A673 (cell line): ENCODE data around the gene CTXND1. TPM values are rescaled to one million over a fixed set of nuclear protein-coding genes. Genes with fewer than 3 reads are reported as not detected.

Experiments
- BruUV-seq: library from RNA; stranded (reverse); fragments of 400-500 nt; replicated peaks from 2 replicates; lab custom pipeline; 2021; lab: Mats Ljungman, UMichigan
- CTCF ChIA-PET: fragments of 300-600 bp; sonication (Branson Sonifier 250); formaldehyde crosslinking; loops from one replicate; lab custom pipeline; 2022; ENCODE audit warnings: antibody characterized with exemption; lab: Charles Lee
- POLR2A ChIA-PET: fragments of 300-600 bp; sonication (Branson Sonifier 250); formaldehyde crosslinking; loops from one replicate; lab custom pipeline; 2022; ENCODE audit warnings: antibody characterized with exemption; ENCODE audit not compliant: low non-redundant PET; lab: Charles Lee
- DNase-seq: peaks from one replicate; pipeline ENCODE4 v3.0.0-alpha.2; 2015; ENCODE audit warnings: low spot score
- H3K27ac ChIP-seq: fragments of 200-600 bp; sonication (generic); 2 replicates; pipeline ENCODE4 v1.5.1; 2016; ENCODE audit warnings: mixed run types, low read depth, mild to moderate bottlenecking, mixed read lengths, antibody characterized with exemption, low read length; ENCODE audit not compliant: poor library complexity, severe bottlenecking
- H3K27me3 ChIP-seq: fragments of 200-600 bp; sonication (generic); replicated peaks from 2 replicates; pipeline ENCODE4 v1.6.1; 2017; ENCODE audit warnings: mixed run types, low read depth, mild to moderate bottlenecking, mixed read lengths, antibody characterized with exemption, low read length; ENCODE audit not compliant: insufficient read depth, poor library complexity
- H3K36me3 ChIP-seq: fragments of 200-600 bp; sonication (generic); 2 replicates; pipeline ENCODE4 v1.6.1; 2016; ENCODE audit warnings: mixed run types, mild to moderate bottlenecking, mixed read lengths, antibody characterized with exemption, low read length; ENCODE audit not compliant: insufficient read depth, poor library complexity, severe bottlenecking
- H3K4me1 ChIP-seq: fragments of 200-600 bp; sonication (generic); 2 replicates; pipeline ENCODE4 v1.6.1; 2017; ENCODE audit warnings: mixed run types, mild to moderate bottlenecking, mixed read lengths, antibody characterized with exemption, low read length; ENCODE audit not compliant: insufficient read depth, poor library complexity, severe bottlenecking
- H3K4me3 ChIP-seq: fragments of 200-600 bp; sonication (generic); 2 replicates; pipeline ENCODE4 v1.5.1; 2016; ENCODE audit warnings: low read depth, mixed run types, mild to moderate bottlenecking, mixed read lengths, low read length; ENCODE audit not compliant: poor library complexity, severe bottlenecking
- H3K9me3 ChIP-seq: fragments of 200-600 bp; sonication (generic); 2 replicates; pipeline ENCODE4 v1.6.1; 2016; ENCODE audit warnings: mixed run types, low read depth, mild to moderate bottlenecking, mixed read lengths, antibody characterized with exemption, low read length; ENCODE audit not compliant: poor library complexity, severe bottlenecking
- CTCF ChIP-seq: fragments of 300-800, 200-600 bp; sonication (generic); conservative IDR thresholded peaks from 2 replicates; pipeline ENCODE4 v1.5.1; 2017; ENCODE audit warnings: low read depth, mild to moderate bottlenecking, antibody characterized with exemption, low read length, moderate library complexity, mixed read lengths
- EZH2 ChIP-seq: fragments of 200-600 bp; sonication (generic); IDR thresholded peaks from 2 replicates; pipeline ENCODE4 v1.6.1; 2017; ENCODE audit warnings: borderline replicate concordance, low read depth, mild to moderate bottlenecking, mixed read lengths, antibody characterized with exemption, low read length; ENCODE audit not compliant: poor library complexity, severe bottlenecking
- intact Hi-C: fragments of 100-400 bp; cut with micrococcal nuclease; formaldehyde crosslinking; loops from one replicate; pipeline ENCODE4 v1.10.0; 2022; ENCODE audit not compliant: unreplicated experiment
- total RNA-seq: library from RNA; stranded (reverse); gene quantifications from 2 replicates; pipeline ENCODE4 v1.2.3, GENCODE V29; 2021

CTXND1 gene
- total RNA-seq, 1 experiment from 2014 or later: not detected

- no peak for DNase-seq
- no peaks in the 10 kb centered on the region for H3K36me3 ChIP-seq
- no peaks in the 10 kb centered on the region for H3K4me1 ChIP-seq
- CTCF ChIA-PET: no interaction called here
- peaks cover 41% of the 10 kb centered on the region for H3K27me3 ChIP-seq
- H3K4me3 ChIP-seq: no peak overlapping the region
- intact Hi-C loops: no loop called here
- no peak overlapping the region for H3K27ac ChIP-seq
- no peaks in the 10 kb centered on the region for H3K9me3 ChIP-seq
- no TSS peak for BruUV-seq
- POLR2A ChIA-PET: no interaction called here
- TF ChIP-seq CTCF (no peak), EZH2 (no peak)
These were observed 52.1 kb downstream of the CTXND1 start for GRCh38 chr15:80199869-80200268.

GRCh38 chr15:80199366-80199765, 52.6 kb downstream of the CTXND1 start:
- CTCF ChIA-PET: no interaction called here
- DNase-seq: no peak
- POLR2A ChIA-PET: interaction anchor here (0.6 kb wide), 1 partner anchor 137 kb away, joined by 3 read pairs; no protein-coding TSS in a partner anchor

GRCh38 chr15:80194914-80195313, 57.1 kb downstream of the CTXND1 start:
- no peak overlapping the region for H3K27ac ChIP-seq
- no peaks in the 10 kb centered on the region for H3K4me1 ChIP-seq
- POLR2A ChIA-PET: no interaction called here
- intact Hi-C loops: no loop called here
- no peaks in the 10 kb centered on the region for H3K9me3 ChIP-seq
- CTCF ChIA-PET: no interaction called here
- H3K27me3 ChIP-seq: peaks cover 32% of the 10 kb centered on the region
- no peak overlapping the region for H3K4me3 ChIP-seq
- no peak for TF ChIP-seq EZH2
- TF ChIP-seq CTCF: no peak
- H3K36me3 ChIP-seq: no peaks in the 10 kb centered on the region
- DNase-seq: no peak
- no TSS peak for BruUV-seq

More at GRCh38 chr15:80199366-80199765, 52.6 kb downstream of the CTXND1 start:
- H3K36me3 ChIP-seq: no peaks in the 10 kb centered on the region
- peaks cover 38% of the 10 kb centered on the region for H3K27me3 ChIP-seq
- no peak overlapping the region for H3K27ac ChIP-seq
- H3K9me3 ChIP-seq: no peaks in the 10 kb centered on the region
- BruUV-seq: no TSS peak
- no peak overlapping the region for H3K4me3 ChIP-seq
- TF ChIP-seq CTCF: no peak
- TF ChIP-seq EZH2: no peak
- no peaks in the 10 kb centered on the region for H3K4me1 ChIP-seq
- intact Hi-C loops: no loop called here
